Left renal pelvis (tissue), 4 donors: ENCODE measurements around the gene DENND4A. TPM values are rescaled to one million over a fixed set of nuclear protein-coding genes. Genes with fewer than 3 reads are reported as not detected.
"Not testable (repeated sequence)": the region's sequence is repeated elsewhere in the genome, so short reads cannot be mapped to it uniquely, and the experiment has no call there.

ENCODE experiments used
- DNase-seq, 4 donors: peaks; one replicate each; pipeline ENCODE4 v3.0.0-alpha.2; 2013; ENCODE audit warnings: low read depth in 4 of 4, low spot score in 3 of 4
- polyA plus RNA-seq, 4 donors: library from polyadenylated mRNA; unstranded; fragments of 120-200 nt; gene quantifications; one replicate each; pipeline ENCODE4 v1.2.1, GENCODE V29; 2013; ENCODE audit not compliant: insufficient read length in 4 of 4

DENND4A gene
- polyA plus RNA-seq, 4 donors: 17.1 to 20.8 (median 17.7) TPM

DNA sequence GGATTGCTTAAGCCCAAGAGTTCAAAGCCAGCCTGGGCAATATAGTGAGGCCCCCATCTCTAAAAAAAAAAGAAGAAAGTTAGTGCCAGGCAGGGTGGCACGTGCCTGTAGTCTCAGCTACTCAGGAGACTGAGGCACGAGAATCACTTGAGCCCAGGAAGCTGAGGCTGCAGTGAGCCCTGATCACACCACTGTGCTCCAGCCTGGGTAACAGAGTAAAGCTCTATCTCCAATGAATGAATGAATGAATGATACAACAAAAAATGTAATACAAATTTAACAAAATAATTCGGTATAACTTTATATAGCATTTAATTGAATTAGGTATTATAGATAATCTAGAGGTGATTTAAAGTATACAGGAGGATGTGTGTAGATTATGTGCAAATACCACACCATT is 29.7 kb downstream of the DENND4A start:
- DNase-seq: no peak

DNA sequence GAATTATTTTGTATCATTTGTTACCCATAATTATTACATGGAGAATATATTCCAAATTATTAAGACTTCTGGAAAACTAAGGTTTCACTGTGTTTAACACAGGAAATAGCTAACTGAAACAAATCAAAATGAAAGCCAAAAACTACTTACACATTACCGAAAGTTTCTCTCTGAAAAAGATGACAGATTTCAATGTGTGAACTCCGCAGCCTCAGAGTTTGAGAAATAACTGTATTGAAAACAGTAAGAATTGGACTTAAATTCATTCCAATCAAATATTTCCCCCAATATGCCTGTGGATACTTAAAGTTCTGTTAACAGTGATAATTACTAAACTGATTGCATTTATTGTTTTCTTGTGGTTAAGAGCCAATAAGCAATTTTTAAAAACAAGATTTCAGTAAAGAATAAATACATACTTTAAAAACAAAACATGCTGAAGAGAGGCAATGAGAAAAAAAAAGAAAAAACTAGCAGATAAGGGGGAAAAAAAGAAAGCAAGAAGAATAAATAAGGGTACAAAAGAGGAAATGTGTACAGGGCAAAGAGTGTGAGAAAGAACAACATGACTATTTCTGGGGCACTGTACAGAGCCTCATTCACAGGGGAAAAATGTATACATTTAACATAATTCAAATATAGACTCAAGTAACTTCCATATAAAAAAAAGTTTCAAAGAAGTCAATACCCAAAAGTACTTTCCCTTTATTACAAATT is 30.7 kb downstream of the DENND4A start:
- DNase-seq: no peak

DNA sequence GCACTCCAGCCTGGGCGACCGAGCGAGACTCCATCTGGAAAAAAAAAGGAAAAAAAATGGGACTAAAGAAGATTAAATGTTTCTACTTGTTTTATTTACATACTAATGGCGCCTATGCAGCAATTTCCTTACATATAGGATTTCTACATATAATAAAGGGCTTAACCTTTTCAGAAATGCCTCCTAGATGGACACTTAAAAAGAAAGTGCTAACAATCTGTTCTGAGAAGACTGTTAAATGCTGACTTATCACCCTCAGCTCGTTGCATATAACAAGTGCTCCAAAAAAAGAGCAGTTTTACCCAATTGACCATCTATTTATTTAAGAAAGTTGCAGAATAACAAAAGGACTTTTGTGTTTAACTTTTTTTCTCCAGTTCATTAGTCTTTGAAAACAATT is 32.7 kb downstream of the DENND4A start:
- DNase-seq: no peak

DNA sequence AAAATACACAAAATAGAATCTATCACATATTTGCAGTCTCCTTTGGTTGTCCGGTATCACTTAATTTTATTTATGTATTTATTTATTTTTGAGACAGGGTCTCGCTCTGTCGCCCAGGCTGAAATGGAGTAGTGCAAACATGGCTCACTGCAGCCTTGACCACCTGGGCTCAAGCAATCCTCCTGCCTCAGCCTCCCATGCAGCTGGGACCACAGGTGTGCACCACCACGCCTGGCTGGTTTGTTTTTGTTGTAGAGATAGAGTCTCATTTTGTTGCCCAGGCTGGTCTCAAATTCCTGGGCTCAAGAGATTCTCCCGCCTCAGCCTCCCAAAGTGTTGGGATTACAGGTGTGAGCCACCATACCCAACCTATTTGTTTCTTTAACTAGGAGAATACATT is 33.9 kb downstream of the DENND4A start:
- no peak for DNase-seq

DNA sequence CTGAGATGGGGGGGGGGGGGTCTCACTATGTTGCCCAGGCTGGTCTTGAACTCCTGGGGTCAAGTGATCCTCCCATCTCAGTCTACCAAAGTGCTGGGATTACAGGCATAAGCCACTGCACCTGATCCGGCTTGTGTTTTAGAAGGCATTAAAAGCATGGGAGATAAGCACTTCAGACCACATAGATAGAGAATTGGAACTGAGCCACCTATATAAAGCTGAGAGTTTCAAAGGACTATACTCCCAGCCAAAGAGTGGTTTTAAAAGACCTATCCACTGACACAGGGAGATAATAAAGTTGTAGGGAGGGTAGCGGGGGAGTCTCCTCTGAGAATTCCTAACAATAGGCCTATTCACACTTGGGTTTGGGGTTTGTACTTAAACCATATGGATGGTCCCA is 34.8 kb downstream of the DENND4A start:
- no peak for DNase-seq

DNA sequence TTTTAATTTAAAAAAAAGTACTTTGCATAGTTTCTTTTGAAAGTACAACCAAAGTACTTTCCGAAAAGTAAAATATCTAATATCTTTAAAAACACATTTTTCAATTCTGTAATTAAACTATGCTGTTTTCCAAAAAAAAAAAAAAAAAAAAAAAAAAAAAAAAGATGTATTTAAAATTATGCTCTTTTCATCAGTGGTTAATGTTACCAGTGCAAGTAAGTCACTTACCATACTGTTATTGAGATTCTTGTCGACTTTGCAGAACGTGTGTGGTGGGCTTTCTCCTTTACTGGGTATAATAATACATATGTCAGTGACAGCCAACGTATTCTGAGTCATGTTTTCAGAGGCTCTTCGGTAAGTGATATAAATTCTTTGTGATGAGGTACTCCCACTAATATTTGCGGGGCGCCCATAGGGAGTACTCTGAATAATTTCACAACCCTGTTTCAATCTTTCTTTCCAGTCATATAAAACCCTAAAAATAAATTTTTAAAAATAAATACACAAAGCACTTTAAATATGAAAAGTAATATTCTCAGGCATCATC is 39.9 kb downstream of the DENND4A start:
- no peak for DNase-seq

DNA sequence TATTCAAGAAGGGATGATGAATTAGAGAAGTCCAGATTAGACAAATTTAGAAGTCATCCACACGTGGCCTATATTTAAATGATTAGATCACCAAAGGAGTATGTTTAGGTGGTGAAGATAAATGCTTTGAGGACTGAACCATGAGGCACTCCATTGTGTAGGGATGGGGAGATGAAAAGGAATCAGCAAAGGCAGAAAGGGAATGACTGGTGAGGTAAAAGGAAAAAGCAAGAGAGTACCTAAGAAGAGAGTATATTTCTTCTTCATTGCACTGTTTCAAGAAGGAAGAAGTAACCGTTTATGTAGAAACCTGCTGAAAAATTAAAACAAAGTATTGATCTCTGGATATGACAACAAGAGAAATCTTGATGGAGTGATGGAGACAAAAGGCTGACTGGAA is 40.7 kb downstream of the DENND4A start:
- no peak for DNase-seq

DNA sequence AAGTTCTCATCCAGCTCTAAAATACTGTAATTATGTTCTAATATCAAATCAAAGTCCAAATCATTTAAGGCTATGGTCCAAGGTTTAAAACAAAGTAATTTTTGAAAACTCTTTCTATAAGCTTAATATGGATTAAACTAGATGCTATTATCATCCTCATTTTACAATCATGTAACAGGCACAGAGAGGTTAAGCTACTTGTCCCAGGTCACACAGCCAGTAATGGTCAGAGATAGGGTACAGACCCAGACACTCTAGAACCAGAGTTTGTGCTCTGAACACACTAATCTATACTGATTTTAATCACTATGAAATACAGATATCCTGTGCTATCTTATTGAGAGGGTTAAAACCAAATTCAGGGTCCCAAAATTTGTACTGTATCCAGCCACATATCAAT is 44.8 kb downstream of the DENND4A start:
- no peak for DNase-seq

DNA sequence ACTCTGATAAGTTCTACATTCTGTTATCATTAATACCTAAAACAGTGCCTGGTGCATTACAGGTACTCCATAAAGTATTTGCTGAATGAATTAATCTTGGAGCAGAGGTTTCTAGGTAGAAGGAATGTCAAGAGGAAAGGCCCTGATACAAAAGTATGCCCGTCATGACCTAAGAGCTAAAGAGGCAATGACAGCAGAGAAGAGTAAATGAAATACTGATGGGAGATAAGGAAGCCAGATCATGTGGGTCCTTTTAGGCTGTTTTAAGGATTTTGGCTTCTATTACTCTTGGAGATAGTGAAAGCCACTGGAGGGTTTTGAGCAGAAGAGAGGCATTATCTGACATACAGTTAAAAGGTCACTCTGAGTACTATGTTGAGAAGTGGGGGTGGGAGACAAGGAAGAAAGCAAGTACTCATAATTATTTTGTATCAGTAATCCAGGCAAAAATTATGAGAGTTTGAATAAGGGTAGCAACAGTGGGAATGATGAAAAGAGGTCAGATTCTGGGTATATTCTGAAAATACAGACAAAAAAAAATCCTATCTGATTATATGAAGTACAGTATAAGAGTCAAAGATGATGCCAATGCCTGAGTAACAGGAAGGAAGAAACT is 48.3 kb downstream of the DENND4A start:
- DNase-seq: no peak

DNA sequence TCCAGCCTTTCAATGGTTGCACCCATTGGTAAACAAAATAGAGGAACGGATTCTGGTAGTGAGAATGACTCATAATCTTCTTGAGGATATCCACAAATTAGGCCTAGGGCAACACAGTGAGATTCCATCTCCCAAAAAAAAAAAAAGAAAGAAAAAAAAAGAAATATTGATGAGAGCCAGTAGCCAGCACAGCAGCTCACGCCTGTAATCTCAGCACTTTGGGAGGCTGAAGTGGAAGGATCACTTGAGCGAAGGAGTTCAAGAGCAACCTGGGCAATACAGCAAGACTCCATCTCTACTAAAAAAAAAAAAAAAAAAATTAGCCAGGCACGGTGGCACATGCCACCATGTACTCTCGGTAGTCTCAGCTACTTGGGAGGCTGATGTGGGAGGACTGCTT is 51.9 kb downstream of the DENND4A start:
- no peak for DNase-seq

DNA sequence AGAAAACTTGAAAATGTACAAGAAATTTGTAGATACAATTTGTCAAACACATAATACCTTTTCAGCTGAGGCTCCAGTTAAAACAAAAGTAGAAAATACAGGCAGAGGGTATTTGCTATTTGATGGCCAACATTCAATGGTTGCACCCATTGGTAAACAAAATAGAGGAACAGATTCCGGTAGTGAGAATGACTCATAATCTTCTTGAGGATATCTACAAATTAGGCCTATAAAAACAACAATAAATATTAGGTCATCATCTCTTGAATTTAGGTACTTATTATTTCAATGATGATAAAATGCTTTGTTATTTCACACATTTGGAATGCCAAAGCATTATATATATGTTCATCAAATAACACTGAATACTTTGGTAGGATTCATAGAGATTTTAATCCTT is 53.4 kb downstream of the DENND4A start:
- DNase-seq: no peak

DNA sequence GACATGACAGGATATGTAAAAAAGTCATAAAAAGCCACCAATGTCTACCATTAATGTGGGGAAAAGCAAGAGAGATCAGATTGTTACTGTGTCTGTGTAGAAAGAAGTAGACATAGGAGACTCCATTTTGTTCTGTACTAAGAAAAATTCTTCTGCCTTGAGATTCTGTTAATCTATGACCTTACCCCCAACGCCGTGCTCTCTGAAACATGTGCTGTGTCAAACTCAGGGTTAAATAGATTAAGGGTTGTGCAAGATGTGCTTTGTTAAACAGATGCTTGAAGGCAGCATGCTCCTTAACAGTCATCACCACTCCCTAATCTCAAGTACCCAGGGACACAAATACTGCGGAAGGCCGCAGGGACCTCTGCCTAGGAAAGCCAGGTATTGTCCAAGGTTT is 58.5 kb downstream of the DENND4A start:
- not testable (repeated sequence) for DNase-seq

DNA sequence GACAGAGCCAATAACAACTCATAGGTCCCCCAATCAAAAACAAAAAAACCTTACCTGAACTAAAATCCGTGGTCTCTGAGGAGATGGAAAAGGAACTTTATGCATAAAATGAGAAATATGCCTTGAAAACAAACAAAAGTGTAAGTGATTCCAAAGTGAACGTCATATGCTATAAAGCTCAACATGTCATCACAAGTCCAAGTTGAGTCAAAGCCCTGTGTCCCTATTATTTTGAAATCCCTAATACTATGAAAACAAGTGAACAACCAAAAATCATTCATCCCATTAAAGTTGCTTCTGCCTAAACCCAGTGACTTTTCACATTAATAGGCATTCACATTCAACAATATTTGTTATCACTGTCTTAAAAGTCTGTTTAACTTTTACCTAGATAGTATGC is 59.4 kb downstream of the DENND4A start:
- no peak for DNase-seq

DNA sequence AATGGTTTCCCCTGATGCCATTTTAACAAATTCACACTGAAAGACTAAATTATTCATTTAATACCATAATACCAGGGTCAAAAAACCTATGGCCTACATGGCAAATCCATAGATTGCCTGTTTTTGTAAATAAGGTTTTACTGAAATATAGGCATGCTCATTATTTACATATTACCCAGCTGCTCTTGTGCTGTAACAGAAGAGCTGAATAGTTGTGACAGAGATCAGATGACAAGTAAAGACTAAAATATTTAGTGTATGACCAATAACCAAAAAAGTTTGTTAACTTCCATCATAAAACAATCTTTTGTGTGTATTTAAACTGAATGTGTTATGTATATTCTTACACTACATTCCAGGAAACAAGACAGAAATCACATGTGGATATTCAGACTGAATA is 60.2 kb downstream of the DENND4A start:
- no peak for DNase-seq

DNA sequence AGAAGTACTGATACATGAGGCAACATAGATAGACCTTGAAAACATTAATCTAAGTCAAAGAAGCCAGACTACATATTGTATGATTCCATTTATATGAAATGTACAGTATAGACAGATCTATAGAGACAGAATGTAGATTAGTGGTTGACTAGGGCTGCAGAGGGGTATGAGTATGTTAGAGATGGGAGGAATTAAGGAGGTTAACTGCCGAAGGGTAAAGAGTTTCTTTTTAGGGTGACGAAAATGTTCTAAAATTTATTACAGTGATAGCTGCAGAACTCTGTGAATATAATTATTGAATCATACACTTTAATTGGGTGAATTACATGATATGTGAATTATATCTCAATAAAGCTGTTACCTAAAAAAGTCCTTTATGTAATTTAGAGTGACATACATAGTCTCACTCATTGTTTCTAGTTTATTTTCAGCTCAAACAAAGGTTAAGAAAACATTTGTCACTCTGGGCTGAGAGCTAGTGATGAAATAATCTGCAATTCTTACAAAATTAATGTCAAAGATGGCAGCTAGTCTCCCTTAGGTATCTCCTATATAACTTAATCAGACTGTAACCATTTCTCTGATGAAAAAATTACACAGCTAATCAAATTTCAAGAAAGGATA is 61.4 kb downstream of the DENND4A start:
- DNase-seq: no peak

DNA sequence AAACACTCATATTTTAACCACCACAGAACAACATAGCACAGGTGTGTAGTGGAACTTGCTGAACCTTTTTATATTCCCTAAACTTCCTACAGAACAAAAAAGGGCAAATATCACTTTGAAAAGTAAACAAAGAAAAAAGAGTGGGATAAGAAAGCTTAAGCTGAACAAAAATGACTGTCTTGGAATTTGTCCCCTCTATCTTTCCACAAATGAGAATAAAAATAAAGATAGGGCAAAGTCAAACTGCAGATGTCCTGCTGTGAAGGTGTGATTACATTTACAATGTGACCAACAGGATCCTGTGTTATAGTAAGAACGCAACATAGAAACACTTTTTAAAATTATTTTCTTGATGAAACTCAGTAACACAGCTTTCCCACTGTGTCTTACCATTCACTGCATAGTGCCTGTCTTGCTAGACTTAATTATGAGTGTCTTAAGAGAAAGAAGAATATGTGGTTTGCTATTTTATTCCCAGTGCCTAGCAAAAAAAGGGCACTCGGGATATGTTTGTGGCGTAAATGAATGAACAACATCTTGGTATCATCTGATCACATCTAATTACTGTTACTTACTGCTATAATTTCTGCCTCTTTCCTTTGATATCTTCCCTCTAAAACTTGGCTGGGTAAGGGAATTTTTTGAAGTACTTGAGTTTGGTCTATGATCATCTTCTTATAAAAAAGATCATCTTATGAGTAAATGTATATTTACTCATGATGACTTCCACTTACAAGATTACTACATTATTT is 67.5 kb downstream of the DENND4A start:
- no peak for DNase-seq

DNA sequence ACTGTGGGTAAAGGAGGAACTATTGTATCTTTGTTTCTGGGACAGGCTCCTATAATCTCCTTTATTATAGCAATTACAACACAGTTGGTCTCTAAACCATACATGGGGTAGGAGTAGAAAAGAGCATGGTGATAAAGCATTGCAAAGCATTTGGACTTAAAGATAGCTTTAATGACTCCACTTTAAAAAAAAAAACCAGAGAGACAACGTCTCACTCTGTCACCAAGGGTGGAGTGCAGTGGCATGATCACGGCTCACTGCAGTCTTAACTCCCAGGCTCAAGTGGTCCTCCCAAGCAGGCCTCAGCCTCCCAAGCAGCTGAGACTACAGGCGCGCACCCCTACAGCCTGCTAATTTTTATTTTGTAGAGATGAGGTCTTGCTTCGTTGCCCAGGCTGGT is 68.2 kb downstream of the DENND4A start:
- DNase-seq: no peak

DNA sequence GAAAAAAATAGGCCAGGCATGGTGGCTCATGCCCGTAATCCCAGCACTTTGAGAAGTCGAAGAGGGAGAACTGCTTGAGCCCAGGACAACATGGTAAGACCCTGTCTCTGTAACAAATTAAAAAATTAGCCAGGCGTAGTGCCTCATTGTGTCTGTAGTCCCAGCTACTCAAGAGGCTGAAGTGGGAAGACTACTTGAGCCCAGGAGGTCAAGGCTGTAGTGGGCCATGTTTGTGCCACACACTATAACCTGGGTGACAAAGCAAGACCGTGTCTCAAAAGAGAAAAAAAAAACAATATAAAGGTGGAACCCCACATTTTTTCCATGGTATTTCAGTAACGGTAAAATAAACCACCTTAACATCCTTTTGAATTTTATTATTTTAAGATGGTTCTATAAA is 69.9 kb downstream of the DENND4A start:
- no peak for DNase-seq

DNA sequence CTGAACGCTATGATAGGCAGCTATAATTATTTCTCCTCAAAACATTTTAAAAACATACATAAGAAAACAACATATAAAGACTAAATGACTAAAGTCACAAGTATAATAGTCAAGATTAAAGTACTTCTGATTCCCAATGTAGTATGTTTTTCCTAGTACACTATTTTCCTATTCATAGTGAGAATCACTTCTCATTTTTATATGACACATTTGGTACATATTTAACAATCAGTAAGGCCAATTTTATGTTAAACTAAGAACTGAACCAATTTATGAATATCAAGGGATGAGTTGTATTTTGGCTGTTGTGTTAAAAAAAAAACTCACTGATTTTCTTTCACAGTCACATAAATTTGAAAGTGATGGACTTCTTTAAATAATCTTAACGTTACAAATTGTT is 79.7 kb downstream of the DENND4A start:
- no peak for DNase-seq

DNA sequence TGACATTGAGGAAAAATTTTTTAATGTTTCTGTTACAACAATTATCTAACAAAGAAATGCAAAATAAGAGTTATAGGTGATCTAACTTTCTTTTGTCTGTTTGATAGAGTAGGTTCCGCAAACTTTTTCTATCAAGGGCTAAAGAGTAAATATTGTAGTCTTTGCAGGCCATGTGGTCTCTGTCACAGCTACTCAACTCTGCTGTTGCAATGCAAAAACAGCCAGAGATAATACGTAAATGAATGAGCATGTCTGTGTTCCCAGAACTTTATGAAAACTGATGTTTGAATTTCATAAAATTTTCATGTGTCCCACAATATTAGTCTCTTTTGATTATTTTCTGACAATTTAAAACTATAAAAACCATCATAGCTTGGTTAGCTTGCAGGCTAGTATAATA is 97.0 kb downstream of the DENND4A start:
- DNase-seq: no peak

DNA sequence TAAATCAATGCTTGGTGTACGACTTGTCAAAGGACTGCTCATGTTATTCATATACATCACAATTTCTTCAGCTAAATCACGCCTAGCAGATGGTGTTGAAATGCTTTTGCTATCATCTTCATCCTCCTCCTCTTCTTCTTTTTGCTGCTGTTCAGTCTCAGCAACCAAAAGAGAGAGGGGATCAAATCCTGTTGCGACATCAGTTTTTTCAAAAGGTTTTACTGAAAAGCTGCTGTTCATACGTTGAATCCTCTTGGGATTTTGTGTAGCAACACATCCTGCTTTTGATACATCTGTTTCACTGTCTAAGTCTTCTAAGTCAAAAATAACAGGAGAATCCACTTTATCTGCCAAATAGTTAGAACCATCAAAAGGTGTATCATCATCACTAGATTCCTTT is 101.3 kb downstream of the DENND4A start:
- DNase-seq: no peak
